CD4-positive, alpha-beta memory T cell (primary cell): Measurements from ENCODE around the gene DLGAP1. TPM values are rescaled to one million over a fixed set of nuclear protein-coding genes. Genes with fewer than 3 reads are reported as not detected.
A peak's percentile ranks its signal among the peaks of the same experiment; 100 is the strongest.

Experiments
- CTCF ChIA-PET: fragments of 350-600 bp; sonication (Branson Sonifier 250); formaldehyde crosslinking; loops from one replicate; lab custom pipeline; 2021; ENCODE audit warnings: inconsistent platforms; ENCODE audit not compliant: partially characterized antibody; lab: Charles Lee
- POLR2A ChIA-PET: fragments of 350-600 bp; sonication (Branson Sonifier 250); formaldehyde crosslinking; loops from one replicate; lab custom pipeline; 2021; ENCODE audit not compliant: partially characterized antibody; lab: Charles Lee
- DNase-seq, 5 donors: peaks; one replicate each; pipeline versions ENCODE4 v3.0.0 to v3.0.0-alpha.2; 2020 to 2022; ENCODE audit warnings: mixed read lengths in 1 of 5
- H3K27ac ChIP-seq: one replicate; pipeline ENCODE4 v1.7.0; 2013; ENCODE audit warnings: low read depth, low read length
- H3K27me3 ChIP-seq: 2 replicates; pipeline ENCODE4 v1.7.0; 2013; ENCODE audit warnings: mild to moderate bottlenecking, low read length, moderate library complexity; ENCODE audit not compliant: insufficient read depth
- H3K36me3 ChIP-seq: 2 replicates; pipeline ENCODE4 v1.7.0; 2013; ENCODE audit warnings: mild to moderate bottlenecking, low read length, moderate library complexity; ENCODE audit not compliant: insufficient read depth
- H3K4me1 ChIP-seq: 2 replicates; pipeline ENCODE4 v1.7.0; 2013; ENCODE audit warnings: mild to moderate bottlenecking, low read length, moderate library complexity; ENCODE audit not compliant: insufficient read depth
- H3K4me3 ChIP-seq, 2 donors: one replicate each; pipeline ENCODE4 v1.7.0; 2013; ENCODE audit warnings: low read length in 2 of 2, mild to moderate bottlenecking in 1 of 2
- H3K9me3 ChIP-seq, 2 donors: one replicate each; pipeline ENCODE4 v1.7.0; 2013; ENCODE audit warnings: low read length in 2 of 2, control low read depth in 1 of 2; ENCODE audit not compliant: control insufficient read depth in 1 of 2
- H3K27ac Mint-ChIP-seq, 7 donors: one replicate each; pipeline ENCODE4 v1.8.0; 2020 to 2021; ENCODE audit warnings: mixed read lengths in 7 of 7, mild to moderate bottlenecking in 6 of 7, inconsistent platforms in 3 of 7, moderate library complexity in 3 of 7
- H3K27me3 Mint-ChIP-seq, 2 donors: one replicate each; pipeline ENCODE4 v1.8.0; 2020 to 2021; ENCODE audit warnings: mixed read lengths in 2 of 2
- H3K36me3 Mint-ChIP-seq, 2 donors: one replicate each; pipeline ENCODE4 v1.8.0; 2020 to 2021; ENCODE audit warnings: mixed read lengths in 2 of 2, inconsistent platforms in 1 of 2, mild to moderate bottlenecking in 1 of 2
- H3K4me1 Mint-ChIP-seq, 4 donors: one replicate each; pipeline ENCODE4 v1.8.0; 2020 to 2021; ENCODE audit warnings: mixed read lengths in 4 of 4, mild to moderate bottlenecking in 1 of 4
- H3K4me3 Mint-ChIP-seq, 8 donors: one replicate each; pipeline ENCODE4 v1.8.0; 2020 to 2021; ENCODE audit warnings: mixed read lengths in 8 of 8, mild to moderate bottlenecking in 7 of 8, moderate library complexity in 6 of 8, inconsistent platforms in 3 of 8
- H3K9me3 Mint-ChIP-seq, 8 donors: one replicate each; pipeline ENCODE4 v1.8.0; 2020 to 2021; ENCODE audit warnings: mixed read lengths in 8 of 8, mild to moderate bottlenecking in 5 of 8, inconsistent platforms in 3 of 8, moderate library complexity in 1 of 8
- intact Hi-C: fragments of 100-400 bp; cut with micrococcal nuclease; formaldehyde crosslinking; loops from one replicate; pipeline ENCODE4 v1.15.1; 2023
- polyA plus RNA-seq, 2 donors: library from polyadenylated mRNA; unstranded; fragments of 300-500 nt; fragmentation: Illumina TruSeq; gene quantifications; one replicate each; pipeline ENCODE4 v1.2.3, GENCODE V29; 2021
- total RNA-seq, 2 experiments: library from RNA; stranded (reverse); gene quantifications; one replicate each; pipeline ENCODE4 v1.2.3, GENCODE V29; 2021

DLGAP1 gene
- total and polyA plus RNA-seq, 4 experiments from 2014 or later: 0.17 to 0.71 (median 0.45) TPM

GRCh38 chr18:3624935-3625741, 830.0 kb downstream of the DLGAP1 start:
- Mint-ChIP-seq H3K36me3 (no peaks in the 10 kb centered on the region), H3K9me3 (no peaks in the 10 kb centered on the region), H3K27ac (peak overlapping the region; percentile 38 to 85 (median 57)), H3K27me3 (no peaks in the 10 kb centered on the region), H3K4me1 (peaks cover 12 to 23% (median 16%) of the 10 kb centered on the region in 4 donors), H3K4me3 (peak overlapping the region in 7 of 8 donors; percentile 14 to 80 (median 41))
- Histone ChIP-seq H3K4me1 (peaks cover 19% of the 10 kb centered on the region), H3K27me3 (no peaks in the 10 kb centered on the region), H3K27ac (no peak overlapping the region), H3K36me3 (no peaks in the 10 kb centered on the region), H3K4me3 (no peak overlapping the region), H3K9me3 (no peaks in the 10 kb centered on the region)
- intact Hi-C loops: loop anchor here (2.0 kb wide), 1 partner anchor 20 kb away; no protein-coding TSS in a partner anchor
- ChIA-PET CTCF (interaction anchor here (0.9 kb wide), 1 partner anchor 30 kb away, joined by 3 read pairs; no protein-coding TSS in a partner anchor), POLR2A (interaction anchor here (1.6 to 1.8 kb wide), 2 partner anchors 19 to 31 kb away, joined by 6 to 7 read pairs; no protein-coding TSS in a partner anchor)
- peak; percentile 37 to 86 (median 44) for DNase-seq

- H3K9me3 Mint-ChIP-seq: no peaks in the 10 kb centered on the region
- ChIA-PET POLR2A (interaction anchor here (1.6 to 1.8 kb wide), 2 partner anchors 19 to 31 kb away, joined by 6 to 7 read pairs; no protein-coding TSS in a partner anchor), CTCF (interaction anchor here (0.8 to 1.4 kb wide), 3 partner anchors 30 to 170 kb away, joined by 3 to 6 read pairs (median 3); no protein-coding TSS in a partner anchor)
- no peaks in the 10 kb centered on the region for H3K27me3 ChIP-seq
- H3K27me3 Mint-ChIP-seq: no peaks in the 10 kb centered on the region
- H3K36me3 Mint-ChIP-seq: no peaks in the 10 kb centered on the region
- H3K27ac Mint-ChIP-seq: peak overlapping the region; percentile 38 to 85 (median 57)
- H3K36me3 ChIP-seq: no peaks in the 10 kb centered on the region
- peaks cover 12 to 23% (median 16%) of the 10 kb centered on the region in 4 donors for H3K4me1 Mint-ChIP-seq
- intact Hi-C loops: loop anchor here (2.0 kb wide), 1 partner anchor 20 kb away; no protein-coding TSS in a partner anchor
- no peak overlapping the region for H3K27ac ChIP-seq
- H3K4me3 Mint-ChIP-seq: peak overlapping the region in 7 of 8 donors; percentile 14 to 80 (median 41)
- H3K4me1 ChIP-seq: peaks cover 19% of the 10 kb centered on the region
- H3K4me3 ChIP-seq: no peak overlapping the region
- H3K9me3 ChIP-seq: no peaks in the 10 kb centered on the region
- DNase-seq: no peak
These were observed 830.6 kb downstream of the DLGAP1 start for GRCh38 chr18:3624546-3624934.

- no peaks in the 10 kb centered on the region for H3K27me3 ChIP-seq
- ChIA-PET POLR2A (interaction anchor here (0.7 to 1.8 kb wide), 3 partner anchors 18 to 30 kb away, joined by 5 to 7 read pairs (median 6); no protein-coding TSS in a partner anchor), CTCF (interaction anchor here (0.7 to 1.4 kb wide), 4 partner anchors 30 to 910 kb away, joined by 3 to 6 read pairs (median 4); no protein-coding TSS in a partner anchor)
- H3K4me1 ChIP-seq: peaks cover 19% of the 10 kb centered on the region
- Mint-ChIP-seq H3K4me1 (peaks cover 12 to 23% (median 16%) of the 10 kb centered on the region in 4 donors), H3K36me3 (no peaks in the 10 kb centered on the region), H3K27me3 (no peaks in the 10 kb centered on the region), H3K4me3 (no peak overlapping the region), H3K9me3 (no peaks in the 10 kb centered on the region), H3K27ac (peak overlapping the region in 4 of 7 donors; percentile 38 to 85 (median 70))
- H3K4me3 ChIP-seq: no peak overlapping the region
- no peaks in the 10 kb centered on the region for H3K9me3 ChIP-seq
- no peak for DNase-seq
- H3K36me3 ChIP-seq: no peaks in the 10 kb centered on the region
- intact Hi-C loops: loop anchor here (2.0 kb wide), 1 partner anchor 19 kb away; no protein-coding TSS in a partner anchor
- no peak overlapping the region for H3K27ac ChIP-seq
These were observed 831.1 kb downstream of the DLGAP1 start for GRCh38 chr18:3623769-3624545.

DNA sequence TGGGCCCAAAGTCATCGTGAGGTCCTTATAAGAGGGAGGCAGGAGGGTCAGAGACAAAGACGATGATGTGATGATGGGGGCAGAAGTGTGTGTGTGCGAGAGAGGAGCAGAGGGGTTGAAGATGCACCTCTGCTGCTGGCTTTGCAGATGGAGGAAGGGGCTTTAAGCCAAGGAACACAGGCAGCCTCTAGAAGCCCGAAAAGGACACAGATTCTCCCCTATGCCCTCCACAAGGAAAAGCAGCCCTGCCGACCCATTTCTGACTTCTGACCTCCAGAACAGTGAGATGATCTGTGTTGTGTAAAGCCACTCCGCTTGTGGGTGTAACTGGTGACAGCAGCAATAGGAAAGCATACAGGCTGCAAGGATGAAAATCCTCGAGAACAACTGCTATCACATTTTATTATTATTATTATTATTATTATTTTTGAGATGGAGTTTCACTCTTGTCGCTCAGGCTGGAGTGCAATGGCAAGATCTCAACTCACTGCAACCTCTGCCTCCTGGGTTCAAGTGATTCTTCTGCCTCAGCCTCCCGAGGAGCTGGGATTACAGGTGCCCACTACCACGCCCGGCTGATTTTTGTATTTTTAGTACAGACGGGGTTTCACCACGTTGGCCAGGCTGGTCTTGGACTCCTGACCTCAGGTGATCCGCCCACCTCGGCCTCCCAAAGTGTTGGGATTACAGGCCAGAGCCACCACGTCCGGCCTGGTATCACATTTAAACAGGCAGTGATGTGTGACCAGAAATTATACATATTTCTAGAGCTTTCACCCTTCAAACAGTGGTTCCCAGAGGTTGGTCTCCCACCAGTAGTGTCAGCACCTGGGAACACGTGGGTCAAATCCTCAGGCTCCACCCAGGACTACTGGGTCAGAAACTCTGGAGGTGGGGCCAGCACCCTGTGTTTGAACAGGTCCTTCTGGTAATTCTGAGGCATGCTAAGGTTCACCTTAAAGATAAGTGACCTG, 834.7 kb downstream of the DLGAP1 start:
- H3K36me3 ChIP-seq: no peaks in the 10 kb centered on the region
- no peaks in the 10 kb centered on the region for H3K27me3 ChIP-seq
- Mint-ChIP-seq H3K27me3 (no peaks in the 10 kb centered on the region), H3K4me1 (peaks cover 11 to 18% (median 12%) of the 10 kb centered on the region in 4 donors), H3K36me3 (no peaks in the 10 kb centered on the region), H3K9me3 (no peaks in the 10 kb centered on the region), H3K4me3 (no peak overlapping the region), H3K27ac (no peak overlapping the region)
- ChIA-PET POLR2A (interaction anchor here (1.3 kb wide), 1 partner anchor 26 kb away, joined by 5 read pairs; no protein-coding TSS in a partner anchor), CTCF (interaction anchor here (1.6 to 1.7 kb wide), 2 partner anchors 35 to 46 kb away, joined by 4 to 6 read pairs; no protein-coding TSS in a partner anchor)
- H3K4me1 ChIP-seq: peaks cover 16% of the 10 kb centered on the region
- H3K4me3 ChIP-seq: no peak overlapping the region
- no peak for DNase-seq
- no peaks in the 10 kb centered on the region for H3K9me3 ChIP-seq
- no peak overlapping the region for H3K27ac ChIP-seq
- intact Hi-C loops: no loop called here

DNA sequence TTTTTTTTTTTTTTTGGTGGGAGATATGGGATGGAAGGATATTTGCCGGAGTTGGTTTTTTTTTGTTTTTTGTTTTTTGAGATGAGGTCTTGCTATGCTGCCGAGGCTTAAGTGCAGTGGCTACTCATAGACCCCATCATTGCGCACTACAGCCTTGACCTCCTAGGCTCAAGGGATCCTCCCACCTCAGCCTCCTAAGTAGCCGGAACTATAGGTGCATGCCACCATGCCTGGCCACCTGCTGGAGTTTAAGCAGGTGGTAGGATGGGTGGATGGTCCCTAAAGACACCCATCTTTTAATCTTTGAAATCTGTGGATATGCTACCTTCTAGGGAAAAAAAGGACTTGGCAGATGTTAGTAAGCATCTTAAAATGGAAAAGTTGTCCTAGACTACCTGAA, 835.4 kb downstream of the DLGAP1 start:
- POLR2A ChIA-PET: no interaction called here
- no peaks in the 10 kb centered on the region for H3K9me3 Mint-ChIP-seq
- peaks cover 9% of the 10 kb centered on the region for H3K4me1 ChIP-seq
- H3K36me3 Mint-ChIP-seq: no peaks in the 10 kb centered on the region
- H3K36me3 ChIP-seq: no peaks in the 10 kb centered on the region
- no peaks in the 10 kb centered on the region for H3K27me3 ChIP-seq
- no peaks in the 10 kb centered on the region for H3K27me3 Mint-ChIP-seq
- no peak for DNase-seq
- no peak overlapping the region for H3K27ac ChIP-seq
- H3K4me1 Mint-ChIP-seq: peaks cover 4 to 11% (median 6%) of the 10 kb centered on the region in 4 donors
- intact Hi-C loops: no loop called here
- CTCF ChIA-PET: no interaction called here
- no peaks in the 10 kb centered on the region for H3K9me3 ChIP-seq
- no peak overlapping the region for H3K27ac Mint-ChIP-seq
- no peak overlapping the region for H3K4me3 ChIP-seq
- no peak overlapping the region for H3K4me3 Mint-ChIP-seq

DNA sequence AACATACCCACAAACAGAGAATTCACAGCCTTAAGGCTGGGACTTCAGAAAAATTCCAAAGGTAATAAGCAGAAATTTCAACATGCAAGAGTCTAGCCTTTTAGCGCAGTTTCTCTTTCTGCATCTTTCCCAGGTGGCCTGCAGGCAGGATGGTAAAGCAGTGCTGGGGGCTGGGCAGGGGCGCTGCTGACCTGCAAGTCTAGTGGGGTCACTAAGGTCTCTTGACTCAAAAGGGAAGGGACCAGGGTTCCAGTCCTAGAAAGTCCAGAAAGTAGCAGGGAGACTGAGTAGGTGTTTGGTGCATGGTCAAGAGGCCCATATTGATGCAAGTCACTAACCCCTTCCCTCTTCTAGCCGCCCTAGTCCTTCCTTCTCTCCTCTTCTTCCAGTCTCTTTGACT, 835.9 kb downstream of the DLGAP1 start:
- Histone ChIP-seq H3K9me3 (no peaks in the 10 kb centered on the region), H3K27ac (no peak overlapping the region), H3K36me3 (no peaks in the 10 kb centered on the region), H3K27me3 (no peaks in the 10 kb centered on the region), H3K4me1 (peaks cover 4% of the 10 kb centered on the region), H3K4me3 (no peak overlapping the region)
- CTCF ChIA-PET: no interaction called here
- Mint-ChIP-seq H3K27me3 (no peaks in the 10 kb centered on the region), H3K27ac (no peak overlapping the region), H3K36me3 (no peaks in the 10 kb centered on the region), H3K9me3 (no peaks in the 10 kb centered on the region), H3K4me3 (no peak overlapping the region), H3K4me1 (peaks cover 0 to 6% (median 1%) of the 10 kb centered on the region in 4 donors)
- POLR2A ChIA-PET: no interaction called here
- no peak for DNase-seq
- intact Hi-C loops: no loop called here
